Measurements from ENCODE around the gene CSKMT.
A peak's percentile ranks its signal among the peaks of the same experiment; 100 is the strongest.
"Not testable (repeated sequence)": the region's sequence is repeated elsewhere in the genome, so short reads cannot be mapped to it uniquely, and the experiment has no call there.

CSKMT gene

GRCh38 chr11:62656796-62657429, 8.2 kb upstream of the CSKMT start:
- no peak for DNase-seq (ENCODE audit: low read depth in 2 of 2)

- DNase-seq (ENCODE audit: low read depth in 2 of 2): peak in 1 of 2 donors; percentile 46
Measured at GRCh38 chr11:62664405-62665074, 572 bp upstream of the CSKMT start.

GRCh38 chr11:62665599-62666258, 617 bp downstream of the CSKMT start:
- peak; percentile 50 to 57 for DNase-seq (ENCODE audit: low read depth in 2 of 2)

- DNase-seq (ENCODE audit: low read depth in 2 of 2): no peak
Measured at GRCh38 chr11:62666259-62666926, 1.3 kb downstream of the CSKMT start.

- DNase-seq (ENCODE audit: low read depth in 2 of 2): no peak
Measured at GRCh38 chr11:62667460-62667859, 2.3 kb downstream of the CSKMT start.

- DNase-seq (ENCODE audit: low read depth in 2 of 2): no peak
Measured at GRCh38 chr11:62669420-62670161, 4.5 kb downstream of the CSKMT start.

GRCh38 chr11:62671236-62671607, 6.1 kb downstream of the CSKMT start:
- no peak for DNase-seq (ENCODE audit: low read depth in 2 of 2)

GRCh38 chr11:62671608-62672389, 6.7 kb downstream of the CSKMT start, which contains the start of the genes LBHD1 and UQCC3:
TSS of gene LBHD1 (minus strand) at chr11:62672267. CDS start at chr11:62670031, 2,236 bp downstream.
TSS of gene UQCC3 (plus strand) at chr11:62671673. CDS start at chr11:62671746, 73 bp downstream.
- DNase-seq (ENCODE audit: low read depth in 2 of 2): peak; percentile 60 to 83

GRCh38 chr11:62673196-62673525, 8.0 kb downstream of the CSKMT start:
- no peak for DNase-seq (ENCODE audit: low read depth in 2 of 2)

GRCh38 chr11:62675415-62675814, 10.3 kb downstream of the CSKMT start:
- not testable (repeated sequence) for DNase-seq (ENCODE audit: low read depth in 2 of 2)

GRCh38 chr11:62676698-62677097, 11.6 kb downstream of the CSKMT start:
- DNase-seq (ENCODE audit: low read depth in 2 of 2): no peak

GRCh38 chr11:62677156-62677555, 12.0 kb downstream of the CSKMT start:
- DNase-seq (ENCODE audit: low read depth in 2 of 2): no peak

- no peak for DNase-seq (ENCODE audit: low read depth in 2 of 2)
Measured at GRCh38 chr11:62677714-62678113, 12.6 kb downstream of the CSKMT start.

- no peak for DNase-seq (ENCODE audit: low read depth in 2 of 2)
Measured at GRCh38 chr11:62678433-62678769, 13.3 kb downstream of the CSKMT start.

- peak; percentile 81 to 83 for DNase-seq (ENCODE audit: low read depth in 2 of 2)
Measured at GRCh38 chr11:62678770-62679696, 13.9 kb downstream of the CSKMT start, which contains the start of gene UBXN1. TSS of gene UBXN1 (minus strand) at chr11:62679073. CDS start at chr11:62678923, 150 bp downstream.

GRCh38 chr11:62680825-62681240, 15.7 kb downstream of the CSKMT start:
- no peak for DNase-seq (ENCODE audit: low read depth in 2 of 2)

GRCh38 chr11:62682518-62682917, 17.4 kb downstream of the CSKMT start:
- DNase-seq (ENCODE audit: low read depth in 2 of 2): no peak

- no peak for DNase-seq (ENCODE audit: low read depth in 2 of 2)
Measured at GRCh38 chr11:62687508-62688396, 22.6 kb downstream of the CSKMT start.

GRCh38 chr11:62688491-62688890, 23.4 kb downstream of the CSKMT start:
- DNase-seq (ENCODE audit: low read depth in 2 of 2): no peak
